ENCODE data around the gene CDC42EP1. TPM values are rescaled to one million over a fixed set of nuclear protein-coding genes. Genes with fewer than 3 reads are reported as not detected.
A peak's percentile ranks its signal among the peaks of the same experiment; 100 is the strongest.

The CDC42EP1 gene
- total and polyA plus RNA-seq, 2 donors = 6.6 to 34.5 TPM

DNA sequence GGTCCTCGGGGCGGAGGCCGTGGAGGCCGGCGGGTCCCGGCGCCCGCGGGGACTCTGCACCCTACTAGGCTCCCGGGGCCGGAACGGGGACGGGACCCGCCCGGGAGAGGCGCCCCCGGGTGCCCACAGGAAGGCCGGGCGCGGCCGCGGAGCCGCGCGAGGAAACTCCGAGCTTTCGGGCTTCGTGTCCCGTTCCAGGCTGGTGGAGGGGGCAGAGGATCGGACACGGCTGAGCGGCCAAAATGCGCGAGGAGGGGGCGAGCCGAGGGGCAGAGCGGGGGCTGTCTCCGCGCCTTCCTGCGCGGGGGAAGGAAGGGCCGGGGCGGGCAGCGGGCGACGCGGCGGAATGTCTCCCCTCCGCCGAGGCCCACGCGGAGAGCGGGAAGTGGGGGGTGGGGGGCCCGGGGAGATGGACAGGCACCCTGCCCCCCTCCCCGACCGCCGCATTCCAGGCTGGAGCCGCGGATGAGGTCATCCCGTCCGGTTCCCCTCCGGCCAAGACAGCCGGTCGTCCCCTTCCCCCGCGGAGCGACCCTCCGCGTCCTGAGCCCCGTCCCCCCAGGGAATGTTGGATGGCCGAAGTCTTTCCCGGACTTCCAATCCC, 430 bp downstream of the CDC42EP1 start:
- H3K4me3 ChIP-seq (ENCODE audit: low read depth, low read length) = peak overlapping the region; percentile 72
- WGBS = under 1% methylated on average over 72 of the region's 72 CpGs
- H3K4me1 ChIP-seq (ENCODE audit: insufficient read depth) = peaks cover 2% of the 10 kb centered on the region
- DNase-seq (ENCODE audit: extremely low spot score) = no peak
- H3K27ac ChIP-seq (ENCODE audit: low read depth) = peak overlapping the region; percentile 88
- H3K36me3 ChIP-seq (ENCODE audit: insufficient read depth) = no peaks in the 10 kb centered on the region

- DNase-seq (ENCODE audit: extremely low spot score) = no peak
- H3K27ac ChIP-seq (ENCODE audit: low read depth) = peak overlapping the region; percentile 88
- no peaks in the 10 kb centered on the region for H3K36me3 ChIP-seq (ENCODE audit: insufficient read depth)
- under 1% methylated on average over 55 of the region's 56 CpGs for WGBS
- peaks cover 2% of the 10 kb centered on the region for H3K4me1 ChIP-seq (ENCODE audit: insufficient read depth)
- H3K4me3 ChIP-seq (ENCODE audit: low read depth, low read length) = peak overlapping the region; percentile 72
Observed at GRCh38 chr22:37561212-37562048, 1.1 kb downstream of the CDC42EP1 start.

DNA sequence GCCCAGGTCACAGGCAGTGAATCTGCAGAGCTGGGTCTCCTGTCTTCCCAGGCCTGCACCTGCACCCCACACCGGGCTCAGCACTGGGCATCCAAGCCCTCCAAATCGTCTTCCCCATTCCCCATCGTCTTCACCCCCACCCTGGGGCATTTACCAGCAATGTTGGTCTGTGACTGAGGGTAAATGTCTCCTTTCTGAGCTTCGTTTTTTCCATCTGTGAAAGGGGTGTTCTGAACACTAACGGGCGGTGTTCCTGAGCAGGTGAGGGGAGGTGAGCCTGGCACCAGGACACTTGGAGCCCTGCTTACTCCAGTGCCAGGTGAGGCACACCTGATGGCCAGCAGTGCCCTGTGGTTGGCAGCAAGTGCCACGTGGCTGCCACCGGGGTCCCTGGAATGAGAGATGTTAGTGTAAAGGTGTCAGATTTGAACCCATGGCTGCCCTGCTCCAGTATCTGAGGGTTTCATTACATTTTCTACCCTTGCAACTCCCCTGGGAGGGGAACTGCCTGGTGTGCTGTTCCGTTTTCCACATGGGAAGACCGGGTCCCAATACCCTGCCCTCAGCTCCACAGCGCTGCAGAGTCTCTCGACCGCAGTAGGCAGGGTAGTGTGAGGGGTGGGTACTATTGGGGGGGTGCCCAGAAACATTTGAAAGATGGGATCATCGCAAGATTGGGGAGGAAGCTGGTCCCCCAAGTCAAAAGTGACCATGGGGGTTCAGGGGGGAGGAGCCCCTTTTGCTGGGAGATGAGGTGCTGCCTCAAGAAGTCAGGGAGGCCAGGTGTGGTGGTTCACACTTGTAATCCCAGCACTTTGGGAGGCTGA, 2.0 kb downstream of the CDC42EP1 start:
- Histone ChIP-seq H3K36me3 (ENCODE audit: insufficient read depth) (no peaks in the 10 kb centered on the region), H3K27ac (ENCODE audit: low read depth) (peak overlapping the region; percentile 11), H3K4me1 (ENCODE audit: insufficient read depth) (peaks cover 2% of the 10 kb centered on the region), H3K4me3 (ENCODE audit: low read depth, low read length) (no peak overlapping the region)
- WGBS = 78% methylated on average over 14 of the region's 14 CpGs
- DNase-seq (ENCODE audit: extremely low spot score) = no peak

GRCh38 chr22:37563153-37564081, 3.1 kb downstream of the CDC42EP1 start:
- Histone ChIP-seq H3K36me3 (ENCODE audit: insufficient read depth) (no peaks in the 10 kb centered on the region), H3K4me3 (ENCODE audit: low read depth, low read length) (no peak overlapping the region), H3K4me1 (ENCODE audit: insufficient read depth) (peaks cover 2% of the 10 kb centered on the region), H3K27ac (ENCODE audit: low read depth) (peak overlapping the region; percentile 43)
- whole genome bisulfite sequencing = 35% methylated on average over 14 of the region's 14 CpGs
- no peak for DNase-seq (ENCODE audit: extremely low spot score)

- H3K4me3 ChIP-seq (ENCODE audit: low read depth, low read length) = no peak overlapping the region
- H3K27ac ChIP-seq (ENCODE audit: low read depth) = no peak overlapping the region
- peaks cover 2% of the 10 kb centered on the region for H3K4me1 ChIP-seq (ENCODE audit: insufficient read depth)
- no peaks in the 10 kb centered on the region for H3K36me3 ChIP-seq (ENCODE audit: insufficient read depth)
- DNase-seq (ENCODE audit: extremely low spot score) = no peak
- WGBS = 71% methylated on average over 7 of the region's 7 CpGs
Observed at GRCh38 chr22:37564111-37564711, 3.9 kb downstream of the CDC42EP1 start.

DNA sequence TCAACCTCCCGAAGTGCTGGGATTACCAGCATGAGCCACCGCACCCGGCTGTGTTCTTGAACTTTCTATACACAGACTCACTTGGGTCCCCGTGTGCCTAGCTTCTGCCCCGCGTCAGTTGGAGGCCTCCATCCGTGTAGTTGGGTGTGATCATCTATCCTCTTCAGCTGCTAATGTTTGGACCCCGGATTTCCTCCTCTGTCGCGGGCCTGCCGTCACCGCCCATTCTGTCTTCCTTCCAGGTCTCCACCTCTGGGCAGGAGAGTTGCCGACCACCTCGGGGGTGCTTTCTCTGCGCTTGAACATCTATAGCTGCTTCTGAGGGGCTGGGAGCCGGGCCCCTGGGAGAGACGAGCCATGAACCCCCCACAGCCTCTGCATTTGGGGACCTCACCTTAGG, 5.5 kb downstream of the CDC42EP1 start:
- no peak for DNase-seq (ENCODE audit: extremely low spot score)
- Histone ChIP-seq H3K27ac (ENCODE audit: low read depth) (no peak overlapping the region), H3K4me1 (ENCODE audit: insufficient read depth) (peaks cover 2% of the 10 kb centered on the region), H3K36me3 (ENCODE audit: insufficient read depth) (no peaks in the 10 kb centered on the region), H3K4me3 (ENCODE audit: low read depth, low read length) (no peak overlapping the region)
- 66% methylated on average over 17 of the region's 17 CpGs for WGBS

- H3K36me3 ChIP-seq (ENCODE audit: insufficient read depth) = no peaks in the 10 kb centered on the region
- H3K27ac ChIP-seq (ENCODE audit: low read depth) = no peak overlapping the region
- peaks cover 2% of the 10 kb centered on the region for H3K4me1 ChIP-seq (ENCODE audit: insufficient read depth)
- no peak for DNase-seq (ENCODE audit: extremely low spot score)
- no peak overlapping the region for H3K4me3 ChIP-seq (ENCODE audit: low read depth, low read length)
- 73% methylated on average over 28 of the region's 28 CpGs for WGBS
Observed at GRCh38 chr22:37566329-37566837, 6.1 kb downstream of the CDC42EP1 start.

DNA sequence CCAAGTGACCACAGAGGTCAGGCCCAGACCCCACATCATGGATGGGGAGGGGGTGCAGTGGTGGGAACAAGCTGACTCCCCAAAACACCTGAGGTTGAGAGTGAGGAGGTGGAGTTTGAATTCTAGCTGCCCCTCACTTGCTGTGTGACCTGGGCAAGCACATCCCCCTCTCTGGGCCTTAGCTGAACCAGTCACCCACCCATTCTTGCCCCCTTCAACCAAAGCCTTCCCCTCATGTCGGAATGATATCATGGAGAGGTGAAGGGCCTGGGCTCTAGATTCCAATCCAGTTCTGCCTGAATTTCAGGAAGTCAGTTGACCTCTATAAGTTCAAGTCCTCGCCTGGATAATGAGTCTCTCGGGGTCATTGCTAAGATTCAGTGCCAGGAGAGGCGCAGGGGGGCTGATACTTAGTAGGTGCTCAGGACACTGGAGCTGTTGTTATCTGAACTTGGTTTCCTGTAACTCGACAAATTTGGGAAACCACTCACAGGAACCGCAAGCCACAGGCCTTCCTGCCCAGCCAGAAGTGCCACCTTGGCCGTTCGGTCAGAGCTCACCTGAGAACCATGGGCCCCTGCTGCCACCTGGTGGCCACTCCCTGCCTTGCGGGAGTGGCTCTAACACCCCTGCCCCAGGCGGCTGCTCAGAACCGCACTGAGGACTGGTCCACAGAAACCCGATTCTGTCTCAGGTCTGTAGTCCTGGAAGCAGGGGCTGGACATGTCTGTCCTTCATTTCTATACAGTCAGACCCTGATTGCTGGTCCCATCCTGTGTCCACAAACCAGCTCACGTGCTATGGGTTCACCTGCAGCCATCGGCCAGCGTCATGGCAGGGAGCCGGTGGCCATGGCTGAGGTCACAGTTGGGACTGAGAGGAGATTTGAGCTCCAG, 6.9 kb downstream of the CDC42EP1 start:
- 46% methylated on average over 16 of the region's 16 CpGs for WGBS
- peaks cover 2% of the 10 kb centered on the region for H3K4me1 ChIP-seq (ENCODE audit: insufficient read depth)

DNA sequence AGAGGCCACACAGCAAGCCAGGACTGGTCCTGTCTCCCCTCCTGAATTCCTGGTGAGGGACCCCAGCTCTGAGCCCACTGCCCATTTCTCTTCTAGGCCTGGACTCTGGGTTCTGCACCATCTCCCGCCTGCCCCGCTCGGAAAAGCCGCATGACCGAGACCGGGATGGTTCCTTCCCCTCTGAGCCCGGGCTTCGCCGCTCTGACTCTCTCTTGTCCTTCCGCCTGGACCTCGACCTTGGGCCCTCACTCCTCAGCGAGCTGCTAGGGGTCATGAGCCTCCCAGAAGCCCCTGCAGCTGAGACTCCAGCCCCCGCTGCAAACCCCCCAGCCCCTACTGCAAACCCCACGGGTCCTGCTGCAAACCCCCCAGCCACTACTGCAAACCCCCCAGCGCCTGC, 7.7 kb downstream of the CDC42EP1 start:
- H3K4me1 ChIP-seq (ENCODE audit: insufficient read depth) = no peaks in the 10 kb centered on the region
- H3K27ac ChIP-seq (ENCODE audit: low read depth) = no peak overlapping the region
- H3K4me3 ChIP-seq (ENCODE audit: low read depth, low read length) = no peak overlapping the region
- WGBS = 91% methylated on average over 15 of the region's 15 CpGs
- no peak for DNase-seq (ENCODE audit: extremely low spot score)
- H3K36me3 ChIP-seq (ENCODE audit: insufficient read depth) = no peaks in the 10 kb centered on the region

More for the DNA sequence above, 6.9 kb downstream of the CDC42EP1 start:
- no peak for DNase-seq (ENCODE audit: extremely low spot score)
- Histone ChIP-seq H3K4me3 (ENCODE audit: low read depth, low read length) (no peak overlapping the region), H3K27ac (ENCODE audit: low read depth) (no peak overlapping the region), H3K36me3 (ENCODE audit: insufficient read depth) (no peaks in the 10 kb centered on the region)

DNA sequence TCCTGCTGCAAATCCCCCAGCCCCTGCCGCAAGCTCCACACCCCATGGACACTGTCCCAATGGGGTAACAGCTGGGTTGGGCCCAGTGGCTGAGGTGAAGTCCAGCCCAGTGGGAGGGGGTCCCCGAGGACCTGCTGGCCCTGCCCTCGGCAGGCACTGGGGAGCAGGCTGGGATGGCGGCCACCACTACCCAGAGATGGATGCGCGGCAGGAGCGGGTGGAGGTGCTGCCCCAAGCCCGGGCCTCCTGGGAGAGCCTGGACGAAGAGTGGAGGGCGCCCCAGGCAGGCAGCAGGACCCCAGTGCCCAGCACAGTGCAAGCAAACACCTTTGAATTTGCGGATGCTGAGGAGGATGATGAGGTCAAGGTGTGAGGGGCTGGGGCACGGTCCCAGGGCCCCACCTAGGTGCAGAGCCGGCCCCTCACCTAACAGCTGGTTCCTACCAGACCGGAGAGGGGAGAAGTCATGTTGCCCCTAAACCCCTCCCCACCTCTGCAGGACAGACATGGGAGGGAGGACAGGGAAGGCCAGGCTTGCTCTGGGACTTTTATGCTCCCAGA, 8.2 kb downstream of the CDC42EP1 start:
- WGBS = 85% methylated on average over 14 of the region's 14 CpGs
- Histone ChIP-seq H3K36me3 (ENCODE audit: insufficient read depth) (no peaks in the 10 kb centered on the region), H3K4me3 (ENCODE audit: low read depth, low read length) (no peak overlapping the region), H3K27ac (ENCODE audit: low read depth) (no peak overlapping the region), H3K4me1 (ENCODE audit: insufficient read depth) (no peaks in the 10 kb centered on the region)
- DNase-seq (ENCODE audit: extremely low spot score) = no peak

GRCh38 chr22:37569009-37569920, 9.0 kb downstream of the CDC42EP1 start:
- DNase-seq (ENCODE audit: extremely low spot score) = no peak
- Histone ChIP-seq H3K27ac (ENCODE audit: low read depth) (no peak overlapping the region), H3K4me3 (ENCODE audit: low read depth, low read length) (no peak overlapping the region), H3K36me3 (ENCODE audit: insufficient read depth) (no peaks in the 10 kb centered on the region), H3K4me1 (ENCODE audit: insufficient read depth) (no peaks in the 10 kb centered on the region)
- 60% methylated on average over 21 of the region's 21 CpGs for WGBS

All from urinary bladder (tissue), 4 donors.